Measurements from ENCODE around the gene NME8.

DNA sequence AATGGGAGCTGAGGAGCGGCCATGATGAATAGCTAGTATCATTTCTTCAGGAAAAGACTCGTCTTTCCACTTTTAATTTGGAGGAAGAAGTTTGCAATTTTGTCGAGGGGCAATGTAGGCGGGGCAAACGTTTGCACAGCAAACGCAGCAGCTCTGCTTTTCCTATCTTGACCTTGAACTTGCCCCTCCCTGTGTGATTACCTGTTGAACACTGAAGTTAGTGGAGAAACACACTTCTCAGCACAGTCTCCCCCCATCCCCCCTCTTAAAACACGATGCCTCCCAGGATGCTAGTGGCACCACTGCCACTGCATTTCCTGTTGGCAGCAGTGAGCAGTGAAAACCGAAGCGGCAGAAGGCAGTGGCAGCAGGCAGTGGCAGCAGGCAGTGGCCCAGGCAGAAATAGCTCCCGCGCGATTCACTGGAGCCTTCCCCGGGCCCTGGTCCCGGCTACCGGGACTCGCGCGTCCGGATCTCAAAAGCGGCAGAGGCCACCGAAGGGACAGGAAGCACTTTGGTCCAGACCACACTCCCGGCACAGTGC, 72.0 kb downstream of the NME8 start, which contains the start of gene EPDR1:
- TF ChIP-seq CTCF (IDR thresholded peaks at IDR 0.05; ENCODE audit: insufficient read depth, low read depth, low read length) (peak; percentile 13), EZH2 (IDR thresholded peaks at IDR 0.05; ENCODE audit: insufficient read depth, low read length) (no peak)
